Keratinocyte (primary cell): ENCODE data around the gene SETD9. TPM values are rescaled to one million over a fixed set of nuclear protein-coding genes. Genes with fewer than 3 reads are reported as not detected.

Experiments
- DNase-seq: peaks from one replicate; pipeline ENCODE4 v3.0.0-alpha.2; 2011; ENCODE audit warnings: low read depth, missing footprints, low spot score
- FAIRE-seq: peaks from 2 replicates; lab custom pipeline; 2011; peaks lifted over from hg19 to GRCh38; lab: Jason Lieb, UNC
- H2AFZ ChIP-seq: 2 replicates; pipeline ENCODE4 v1.6.0; 2012; ENCODE audit warnings: low read length, control low read depth, inconsistent platforms; ENCODE audit not compliant: control insufficient read depth
- H3K27ac ChIP-seq: 2 replicates; pipeline ENCODE4 v1.5.1; 2011; ENCODE audit warnings: low read length; ENCODE audit not compliant: control insufficient read depth, insufficient read depth
- H3K27me3 ChIP-seq: 3 replicates; pipeline ENCODE4 v1.6.0; 2011; ENCODE audit warnings: low read length; ENCODE audit not compliant: control insufficient read depth, insufficient read depth; ENCODE audit errors: extremely low read depth
- H3K36me3 ChIP-seq, 2 experiments: 2 replicates in 1 of 2; 3 replicates in 1 of 2; pipeline ENCODE4 v1.5.1; 2011; ENCODE audit warnings: low read length in 2 of 2, mild to moderate bottlenecking in 1 of 2; ENCODE audit not compliant: control insufficient read depth in 2 of 2, insufficient read depth in 2 of 2; ENCODE audit errors: extremely low read depth in 1 of 2
- H3K4me1 ChIP-seq: 3 replicates; pipeline ENCODE4 v1.5.1; 2011; ENCODE audit warnings: low read length; ENCODE audit not compliant: control insufficient read depth, insufficient read depth; ENCODE audit errors: extremely low read depth
- H3K4me2 ChIP-seq: 3 replicates; pipeline ENCODE4 v1.6.0; 2011; ENCODE audit warnings: low read depth, low read length; ENCODE audit not compliant: control insufficient read depth, insufficient read depth; ENCODE audit errors: extremely low read depth
- H3K4me3 ChIP-seq, 3 experiments: fragments of 200-600 bp in 1 of 3; sonication (generic) in 1 of 3; 2 replicates in 2 of 3; 3 replicates in 1 of 3; pipeline ENCODE4 v1.5.1; 2011 to 2016; ENCODE audit warnings: low read length in 3 of 3, mild to moderate bottlenecking in 3 of 3, control low read depth in 2 of 3, inconsistent platforms in 1 of 3, low read depth in 1 of 3, mixed read lengths in 1 of 3, mixed run types in 1 of 3, moderate library complexity in 1 of 3; ENCODE audit not compliant: control insufficient read depth in 2 of 3, insufficient read depth in 2 of 3; ENCODE audit errors: extremely low read depth in 1 of 3
- H3K79me2 ChIP-seq: 2 replicates; pipeline ENCODE4 v1.6.0; 2012; ENCODE audit warnings: low read length; ENCODE audit not compliant: control insufficient read depth, insufficient read depth
- H3K9ac ChIP-seq: 3 replicates; pipeline ENCODE4 v1.6.0; 2011; ENCODE audit warnings: low read length; ENCODE audit not compliant: control insufficient read depth, insufficient read depth; ENCODE audit errors: extremely low read depth
- H3K9me1 ChIP-seq: 3 replicates; pipeline ENCODE4 v1.6.0; 2011; ENCODE audit warnings: low read length; ENCODE audit not compliant: control insufficient read depth, insufficient read depth; ENCODE audit errors: extremely low read depth
- H3K9me3 ChIP-seq: 2 replicates; pipeline ENCODE4 v1.5.1; 2012; ENCODE audit warnings: low read depth, low read length; ENCODE audit not compliant: control insufficient read depth
- H4K20me1 ChIP-seq: 3 replicates; pipeline ENCODE4 v1.6.0; 2011; ENCODE audit warnings: low read length; ENCODE audit not compliant: control insufficient read depth, insufficient read depth; ENCODE audit errors: extremely low read depth
- CTCF ChIP-seq, 3 experiments: IDR thresholded peaks in 1 of 3; conservative IDR thresholded peaks in 1 of 3; optimal IDR thresholded peaks in 1 of 3; 2 replicates in 2 of 3; 3 replicates in 1 of 3; pipeline versions ENCODE3 to v1.5.1; 2011; ENCODE audit warnings: low read length in 3 of 3, mild to moderate bottlenecking in 3 of 3, moderate library complexity in 2 of 3, control low read depth in 1 of 3, inconsistent platforms in 1 of 3; ENCODE audit not compliant: insufficient read depth in 2 of 3; ENCODE audit errors: extremely low read depth in 1 of 3
- EZH2 ChIP-seq: IDR thresholded peaks from one replicate; pipeline ENCODE4 v1.6.1; 2012; ENCODE audit warnings: inconsistent platforms, mild to moderate bottlenecking, low read length, moderate library complexity
- dilution Hi-C: fragments of 300-500 bp; cut with MboI; formaldehyde crosslinking; loops from one replicate; pipeline ENCODE4 v1.7.0; 2020; ENCODE audit warnings: low sequenced_read_pairs; ENCODE audit not compliant: extremely low pct_ligation_motif_present
- polyA plus RNA-seq, 5 experiments: library from polyadenylated mRNA; depleted of rRNA in 3 of 5; stranded (reverse) in 3 of 5; stranded (forward) in 1 of 5; unstranded in 1 of 5; fragments of >200 nt; gene quantifications; 1 replicate in 1 of 5; 2 replicates in 3 of 5; 3 replicates in 1 of 5; pipeline versions ENCODE4 v1.2.1 to v1.2.3, GENCODE V29; 2011 to 2012; ENCODE audit warnings: missing spikeins in 2 of 5, low read depth in 1 of 5, low replicate concordance in 1 of 5

SETD9 gene
- polyA plus RNA-seq, 1 donor (not counting 4 experiments of a cell fraction or from before 2014, with no cell fraction given): 4.7 TPM

- Histone ChIP-seq H3K4me2 (no peak overlapping the region), H3K4me3 (no peak overlapping the region), H2AFZ (no peak overlapping the region), H3K9ac (no peak overlapping the region), H3K4me1 (peaks cover 12% of the 10 kb centered on the region), H3K27me3 (no peaks in the 10 kb centered on the region), H3K79me2 (no peaks in the 10 kb centered on the region), H3K9me3 (no peaks in the 10 kb centered on the region), H4K20me1 (no peaks in the 10 kb centered on the region), H3K27ac (no peak overlapping the region), H3K36me3 (peaks cover 0 to 2% of the 10 kb centered on the region in 2 experiments), H3K9me1 (no peaks in the 10 kb centered on the region)
- FAIRE-seq: no peak
- DNase-seq: no peak
- TF ChIP-seq CTCF (optimal IDR thresholded peaks at IDR 0.05 in 1 of 3, IDR thresholded peaks at IDR 0.05 in 1 of 3, conservative IDR thresholded peaks at IDR 0.05 in 1 of 3; ENCODE audit: extremely low read depth in 1 of 3, insufficient read depth in 2 of 3, low read length in 3 of 3) (no peak), EZH2 (no peak)
- dilution Hi-C loops: no loop called here
Observed at GRCh38 chr5:56913766-56914165, 4.4 kb downstream of the SETD9 start.

- no peak overlapping the region for H3K4me2 ChIP-seq
- TF ChIP-seq EZH2 (no peak), CTCF (optimal IDR thresholded peaks at IDR 0.05 in 1 of 3, IDR thresholded peaks at IDR 0.05 in 1 of 3, conservative IDR thresholded peaks at IDR 0.05 in 1 of 3; ENCODE audit: extremely low read depth in 1 of 3, insufficient read depth in 2 of 3, low read length in 3 of 3) (no peak)
- no peak for DNase-seq
- H3K36me3 ChIP-seq: peaks cover 0 to 2% of the 10 kb centered on the region in 2 experiments
- H3K27ac ChIP-seq: no peak overlapping the region
- no peak for FAIRE-seq
- no peaks in the 10 kb centered on the region for H3K9me3 ChIP-seq
- no peak overlapping the region for H2AFZ ChIP-seq
- H3K4me3 ChIP-seq: no peak overlapping the region
- dilution Hi-C loops: no loop called here
- H3K4me1 ChIP-seq: peaks cover 11% of the 10 kb centered on the region
- no peaks in the 10 kb centered on the region for H3K9me1 ChIP-seq
- no peaks in the 10 kb centered on the region for H3K79me2 ChIP-seq
- no peak overlapping the region for H3K9ac ChIP-seq
- no peaks in the 10 kb centered on the region for H3K27me3 ChIP-seq
- H4K20me1 ChIP-seq: no peaks in the 10 kb centered on the region
Observed at GRCh38 chr5:56914678-56915077, 5.3 kb downstream of the SETD9 start.
